ENCODE measurements around the gene ZBTB7C. TPM values are rescaled to one million over a fixed set of nuclear protein-coding genes. Genes with fewer than 3 reads are reported as not detected.

The ZBTB7C gene
- total RNA-seq, 3 donors from 2014 or later = 5.6 to 26.5 (median 6.1) TPM

DNA sequence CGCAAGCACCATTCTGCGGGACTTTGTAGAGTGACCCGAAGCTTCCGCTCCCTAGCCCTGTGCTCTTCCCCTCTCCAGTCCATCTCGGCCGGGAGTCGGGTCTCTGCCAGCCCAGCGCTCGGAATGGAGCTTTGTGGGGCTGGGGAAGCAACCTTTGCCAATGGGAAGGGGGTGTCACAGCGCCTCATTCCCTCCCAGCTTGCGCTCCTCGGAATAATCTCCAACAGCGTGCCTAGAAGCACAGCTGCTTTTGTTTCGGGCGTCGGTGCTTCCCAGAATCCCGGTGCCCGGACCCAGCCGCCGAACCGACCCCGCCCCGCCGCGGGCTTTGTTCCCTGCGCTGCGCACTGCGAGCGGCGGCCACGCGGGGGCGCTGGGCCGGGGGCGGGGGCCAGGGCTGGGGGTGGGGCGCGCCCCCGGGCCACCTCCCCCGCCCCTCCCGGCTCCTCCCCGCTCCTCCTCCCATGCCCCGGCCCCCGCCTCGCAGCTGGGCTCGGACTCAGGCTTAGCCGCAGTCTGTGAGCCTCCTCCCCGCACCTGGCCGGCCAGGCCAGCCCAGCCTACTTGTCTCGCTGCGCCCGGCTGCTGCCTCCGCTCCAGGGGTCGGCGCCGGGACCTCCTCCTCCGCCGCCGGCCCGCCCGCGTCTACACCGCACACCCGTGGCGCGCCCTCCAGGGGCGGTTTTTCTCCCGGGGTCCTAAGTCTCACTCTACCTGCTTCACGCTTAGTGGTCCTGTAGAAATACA, 401.1 kb downstream of the ZBTB7C start:
- intact Hi-C loops (cut with DNase I; ENCODE audit: low total_unique reads) = no loop called here
- peak in 1 of 2 donors; percentile 69 for DNase-seq (ENCODE audit: low spot score in 2 of 2)
- H3K27ac ChIP-seq = peak overlapping the region; percentile 68 to 76

DNA sequence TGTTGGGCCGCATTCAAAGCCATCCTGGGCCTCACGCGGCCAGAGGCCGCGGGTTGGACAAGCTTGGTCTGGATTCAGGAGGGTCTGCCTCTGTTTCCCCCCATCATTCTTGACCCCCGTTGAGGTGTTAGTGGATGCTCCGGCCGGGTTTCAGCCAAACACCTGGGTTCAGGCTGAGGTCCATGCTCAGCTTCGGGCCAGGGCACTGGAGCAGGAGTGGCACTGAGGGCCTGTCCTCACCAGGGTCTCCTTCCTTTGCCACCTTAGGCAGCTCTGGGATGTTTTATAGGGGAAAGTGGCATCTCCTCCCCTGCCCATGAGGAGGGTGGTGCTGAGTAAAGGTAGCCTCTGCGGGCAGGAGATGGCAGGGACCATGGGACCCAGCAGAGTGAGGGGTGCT, 401.8 kb downstream of the ZBTB7C start:
- TF ChIP-seq, protein P1, sequence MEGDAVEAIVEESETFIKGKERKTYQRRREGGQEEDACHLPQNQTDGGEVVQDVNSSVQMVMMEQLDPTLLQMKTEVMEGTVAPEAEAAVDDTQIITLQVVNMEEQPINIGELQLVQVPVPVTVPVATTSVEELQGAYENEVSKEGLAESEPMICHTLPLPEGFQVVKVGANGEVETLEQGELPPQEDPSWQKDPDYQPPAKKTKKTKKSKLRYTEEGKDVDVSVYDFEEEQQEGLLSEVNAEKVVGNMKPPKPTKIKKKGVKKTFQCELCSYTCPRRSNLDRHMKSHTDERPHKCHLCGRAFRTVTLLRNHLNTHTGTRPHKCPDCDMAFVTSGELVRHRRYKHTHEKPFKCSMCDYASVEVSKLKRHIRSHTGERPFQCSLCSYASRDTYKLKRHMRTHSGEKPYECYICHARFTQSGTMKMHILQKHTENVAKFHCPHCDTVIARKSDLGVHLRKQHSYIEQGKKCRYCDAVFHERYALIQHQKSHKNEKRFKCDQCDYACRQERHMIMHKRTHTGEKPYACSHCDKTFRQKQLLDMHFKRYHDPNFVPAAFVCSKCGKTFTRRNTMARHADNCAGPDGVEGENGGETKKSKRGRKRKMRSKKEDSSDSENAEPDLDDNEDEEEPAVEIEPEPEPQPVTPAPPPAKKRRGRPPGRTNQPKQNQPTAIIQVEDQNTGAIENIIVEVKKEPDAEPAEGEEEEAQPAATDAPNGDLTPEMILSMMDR (IDR thresholded peaks at IDR 0.05) = no peak
- no peak for TF ChIP-seq POLR2A (IDR thresholded peaks at IDR 0.05)
- TF ChIP-seq POLR2AphosphoS5 (IDR thresholded peaks at IDR 0.05) = no peak
- H3K36me3 ChIP-seq = no peaks in the 10 kb centered on the region
- H3K27ac ChIP-seq = peak overlapping the region; percentile 68 to 76
- DNase-seq (ENCODE audit: low spot score in 2 of 2) = no peak
- peaks cover 0 to 2% of the 10 kb centered on the region in 2 donors for H3K4me1 ChIP-seq
- no peaks in the 10 kb centered on the region for H3K27me3 ChIP-seq
- intact Hi-C loops (cut with DNase I; ENCODE audit: low total_unique reads) = no loop called here
- H3K9me3 ChIP-seq = no peaks in the 10 kb centered on the region
- peak overlapping the region in 1 of 3 donors; percentile 90 for H3K4me3 ChIP-seq

More for the DNA sequence above, 401.1 kb downstream of the ZBTB7C start:
- TF ChIP-seq, protein P1 (IDR thresholded peaks at IDR 0.05) = peak in 1 of 3 donors; percentile 14
- TF ChIP-seq POLR2A (IDR thresholded peaks at IDR 0.05) (no peak), POLR2AphosphoS5 (IDR thresholded peaks at IDR 0.05) (no peak)
- no peaks in the 10 kb centered on the region for H3K36me3 ChIP-seq
- H3K9me3 ChIP-seq = no peaks in the 10 kb centered on the region
- H3K27me3 ChIP-seq = no peaks in the 10 kb centered on the region
- H3K4me3 ChIP-seq = peak overlapping the region; percentile 49 to 90 (median 62)
- H3K4me1 ChIP-seq = peaks cover 0 to 2% of the 10 kb centered on the region in 2 donors

DNA sequence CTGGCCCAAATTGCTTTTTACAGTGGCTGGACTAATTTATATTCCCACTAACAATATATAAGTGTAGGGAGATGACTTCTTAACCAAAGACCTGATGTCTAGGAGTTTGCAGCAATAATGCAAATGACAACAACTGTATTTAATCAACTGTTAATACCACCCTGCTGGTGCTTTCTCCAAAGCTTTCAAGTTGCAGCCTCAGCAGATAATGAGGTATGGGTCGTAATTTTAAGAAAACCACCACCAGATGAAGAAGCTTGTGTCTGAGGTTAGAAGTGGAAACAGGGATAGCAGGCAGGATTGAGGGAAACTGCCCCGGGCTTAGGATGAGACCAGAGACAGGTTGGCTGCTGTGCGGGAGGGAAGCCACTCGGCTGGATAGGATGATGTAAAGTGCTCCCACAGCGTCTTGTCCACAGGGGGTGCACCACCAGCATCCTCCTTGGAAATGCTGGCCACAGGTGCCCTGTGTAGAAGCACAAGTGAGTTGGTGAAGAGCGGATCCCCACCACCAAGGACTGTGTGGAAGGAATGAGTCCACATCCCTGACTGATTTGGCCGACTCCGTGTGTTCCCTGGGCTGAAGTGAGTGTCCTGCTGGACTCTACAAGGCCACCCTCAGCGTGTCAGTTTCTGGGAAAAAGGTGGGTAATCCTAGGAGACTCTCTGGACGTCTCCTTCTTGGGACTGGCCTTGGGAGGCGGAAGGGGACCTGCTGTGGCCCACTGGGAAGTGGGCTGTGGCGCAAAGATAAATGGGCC, 402.6 kb downstream of the ZBTB7C start:
- intact Hi-C loops (cut with DNase I; ENCODE audit: low total_unique reads) = no loop called here
- no peak overlapping the region for H3K4me3 ChIP-seq
- DNase-seq (ENCODE audit: low spot score in 2 of 2) = no peak
- no peaks in the 10 kb centered on the region for H3K36me3 ChIP-seq
- no peaks in the 10 kb centered on the region for H3K9me3 ChIP-seq
- H3K4me1 ChIP-seq = peaks cover 0 to 2% of the 10 kb centered on the region in 2 donors
- H3K27ac ChIP-seq = no peak overlapping the region
- TF ChIP-seq POLR2AphosphoS5 (IDR thresholded peaks at IDR 0.05) (no peak), POLR2A (IDR thresholded peaks at IDR 0.05) (no peak)
- TF ChIP-seq, protein P1 (IDR thresholded peaks at IDR 0.05) = no peak
- no peaks in the 10 kb centered on the region for H3K27me3 ChIP-seq

DNA sequence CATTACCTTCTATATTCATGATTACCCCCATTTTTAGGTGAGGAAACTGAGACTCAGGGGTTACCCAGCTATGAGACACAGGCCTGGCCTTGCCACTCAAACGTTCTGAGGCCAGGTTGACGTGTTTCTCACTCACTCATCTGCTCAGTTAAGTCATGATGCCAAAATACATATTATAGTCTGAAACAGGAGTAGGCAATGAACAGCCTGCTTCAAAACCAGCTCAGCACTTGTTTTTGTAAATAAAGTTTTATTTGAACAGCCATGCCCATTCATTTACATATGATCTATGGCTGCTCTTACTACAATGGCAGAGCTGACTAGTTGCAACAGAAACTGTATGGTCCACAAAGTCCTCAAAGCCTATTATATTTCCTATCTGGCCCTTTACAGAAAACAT, 404.6 kb downstream of the ZBTB7C start:
- Histone ChIP-seq H3K36me3 (no peaks in the 10 kb centered on the region), H3K27ac (peak overlapping the region; percentile 23 to 64), H3K4me3 (no peak overlapping the region), H3K27me3 (no peaks in the 10 kb centered on the region), H3K9me3 (no peaks in the 10 kb centered on the region), H3K4me1 (peaks cover 0 to 2% of the 10 kb centered on the region in 2 donors)
- TF ChIP-seq POLR2AphosphoS5 (IDR thresholded peaks at IDR 0.05) (no peak), POLR2A (IDR thresholded peaks at IDR 0.05) (no peak)
- TF ChIP-seq, protein P1 (IDR thresholded peaks at IDR 0.05) = no peak
- intact Hi-C loops (cut with DNase I; ENCODE audit: low total_unique reads) = no loop called here
- DNase-seq (ENCODE audit: low spot score in 2 of 2) = no peak
